ENCODE data around the gene ACBD4.

DNA sequence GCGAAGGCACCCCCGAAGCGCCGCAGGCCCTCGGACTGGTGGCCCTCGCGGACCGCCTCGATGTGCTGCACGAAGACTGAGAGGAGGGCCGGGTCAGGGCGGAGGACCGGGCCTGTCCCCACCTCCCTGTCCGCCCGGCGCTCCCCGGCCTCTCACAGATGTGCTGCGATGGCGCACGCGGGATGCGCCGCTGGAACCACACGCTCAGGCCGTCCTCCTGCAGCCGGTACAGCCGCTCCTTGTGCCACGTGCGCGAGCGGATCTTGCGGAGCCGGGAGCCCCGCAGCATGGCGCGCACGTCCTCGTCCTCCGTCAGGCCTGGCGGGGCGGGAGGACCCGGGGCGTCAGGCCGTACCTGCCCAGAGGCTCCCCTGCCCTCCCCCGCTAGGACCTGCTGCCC is 14.4 kb upstream of the ACBD4 start:
- no peak for TF ChIP-seq CTCF (IDR thresholded peaks at IDR 0.05)
- TF ChIP-seq POLR2A (IDR thresholded peaks at IDR 0.05) = no peak
